GM19324 (cell line): ENCODE measurements around the gene LY9.

Experiments used
- ATAC-seq: cut with Tn5 transposase; IDR thresholded peaks from one replicate; pipeline ENCODE4 v1.9.1; 2021; ENCODE audit warnings: mild to moderate bottlenecking, moderate library complexity; ENCODE audit not compliant: unreplicated experiment, low FRiP score

The LY9 gene

GRCh38 chr1:160830321-160831153, 34.6 kb downstream of the LY9 start:
- ATAC-seq: no peak

- ATAC-seq: no peak
These were observed 39.1 kb downstream of the LY9 start for GRCh38 chr1:160834945-160835565.

GRCh38 chr1:160835751-160836150, 39.8 kb downstream of the LY9 start:
- ATAC-seq: no peak

GRCh38 chr1:160836561-160836960, 40.6 kb downstream of the LY9 start:
- ATAC-seq: no peak

GRCh38 chr1:160836981-160837557, 41.1 kb downstream of the LY9 start:
- ATAC-seq: no peak

GRCh38 chr1:160837558-160838205, 41.7 kb downstream of the LY9 start:
- ATAC-seq: peak; percentile 79

GRCh38 chr1:160838888-160839287, 42.9 kb downstream of the LY9 start:
- ATAC-seq: no peak

- ATAC-seq: no peak
These were observed 43.8 kb downstream of the LY9 start for GRCh38 chr1:160839746-160840145.

GRCh38 chr1:160841079-160841478, 45.1 kb downstream of the LY9 start:
- ATAC-seq: no peak

GRCh38 chr1:160844447-160845232, 48.7 kb downstream of the LY9 start:
- no peak for ATAC-seq

- ATAC-seq: no peak
These were observed 50.3 kb downstream of the LY9 start for GRCh38 chr1:160846281-160846680.

- no peak for ATAC-seq
These were observed 54.6 kb downstream of the LY9 start for GRCh38 chr1:160850541-160850940.

GRCh38 chr1:160850993-160851392, 55.0 kb downstream of the LY9 start:
- no peak for ATAC-seq

- ATAC-seq: no peak
These were observed 57.0 kb downstream of the LY9 start for GRCh38 chr1:160853014-160853413.

- ATAC-seq: no peak
These were observed 57.8 kb downstream of the LY9 start for GRCh38 chr1:160853754-160854153.

- ATAC-seq: peak; percentile 64
These were observed 59.4 kb downstream of the LY9 start for GRCh38 chr1:160855181-160855981.

- no peak for ATAC-seq
These were observed 62.1 kb downstream of the LY9 start for GRCh38 chr1:160858097-160858496.

GRCh38 chr1:160858507-160858906, 62.5 kb downstream of the LY9 start:
- no peak for ATAC-seq

- no peak for ATAC-seq
These were observed 63.2 kb downstream of the LY9 start for GRCh38 chr1:160859166-160859565.
